Activated T-helper 17 cell treated with anti-CD3 and anti-CD28 coated beads, Interleukin-2, amount 50 U/mL, for 72 hours (primary cell): ENCODE measurements around the gene SMAD7. TPM values are rescaled to one million over a fixed set of nuclear protein-coding genes. Genes with fewer than 3 reads are reported as not detected.
A peak's percentile ranks its signal among the peaks of the same experiment; 100 is the strongest.

ENCODE experiments used
- ATAC-seq: fragments of 150-1000 bp; cut with Tn5 transposase; replicated peaks from 2 replicates; pipeline ENCODE4 v1.10.0; 2021; ENCODE audit warnings: mild to moderate bottlenecking, moderate library complexity
- H3K27ac Mint-ChIP-seq: one replicate; pipeline ENCODE4 v1.8.0; 2022; ENCODE audit warnings: mixed read lengths
- H3K27me3 Mint-ChIP-seq: one replicate; pipeline ENCODE4 v1.8.0; 2022; ENCODE audit warnings: mixed read lengths
- H3K36me3 Mint-ChIP-seq: one replicate; pipeline ENCODE4 v1.8.0; 2022; ENCODE audit warnings: low read depth, mild to moderate bottlenecking, mixed read lengths
- H3K4me1 Mint-ChIP-seq: one replicate; pipeline ENCODE4 v1.8.0; 2022; ENCODE audit warnings: mixed read lengths
- H3K4me3 Mint-ChIP-seq: one replicate; pipeline ENCODE4 v1.8.0; 2022; ENCODE audit warnings: mild to moderate bottlenecking, mixed read lengths
- H3K9me3 Mint-ChIP-seq: one replicate; pipeline ENCODE4 v1.8.0; 2022; ENCODE audit warnings: mixed read lengths
- total RNA-seq, 2 donors: library from RNA; stranded (reverse); gene quantifications; one replicate each; pipeline ENCODE4 v1.2.3, GENCODE V29; 2022

Gene SMAD7
- total RNA-seq, 2 donors from 2014 or later = 23.4 to 40.7 TPM

DNA sequence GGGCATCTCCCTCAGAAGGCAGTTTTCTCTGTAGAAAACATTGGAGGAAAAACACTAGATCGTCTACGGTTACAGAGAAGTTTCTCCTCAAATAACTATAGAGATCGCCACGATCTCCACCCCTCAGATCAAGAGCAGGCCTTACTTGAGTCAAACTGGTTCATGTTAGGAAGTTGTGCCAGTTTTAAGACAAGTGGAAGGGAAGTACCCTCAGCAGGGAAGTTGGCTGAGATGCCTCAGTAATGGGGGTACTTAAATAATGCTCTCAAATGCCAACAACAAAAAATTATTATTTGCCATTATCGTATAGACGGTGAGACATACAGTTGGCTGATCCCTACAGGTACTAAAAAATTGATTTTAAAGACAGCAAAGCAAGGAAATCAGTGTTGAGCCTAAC is 8.2 kb upstream of the SMAD7 start:
- no peak for ATAC-seq
- no peak overlapping the region for H3K4me3 Mint-ChIP-seq
- H3K36me3 Mint-ChIP-seq = no peaks in the 10 kb centered on the region
- H3K4me1 Mint-ChIP-seq = peaks cover 13% of the 10 kb centered on the region
- no peaks in the 10 kb centered on the region for H3K9me3 Mint-ChIP-seq
- no peaks in the 10 kb centered on the region for H3K27me3 Mint-ChIP-seq
- peak overlapping the region; percentile 38 for H3K27ac Mint-ChIP-seq

DNA sequence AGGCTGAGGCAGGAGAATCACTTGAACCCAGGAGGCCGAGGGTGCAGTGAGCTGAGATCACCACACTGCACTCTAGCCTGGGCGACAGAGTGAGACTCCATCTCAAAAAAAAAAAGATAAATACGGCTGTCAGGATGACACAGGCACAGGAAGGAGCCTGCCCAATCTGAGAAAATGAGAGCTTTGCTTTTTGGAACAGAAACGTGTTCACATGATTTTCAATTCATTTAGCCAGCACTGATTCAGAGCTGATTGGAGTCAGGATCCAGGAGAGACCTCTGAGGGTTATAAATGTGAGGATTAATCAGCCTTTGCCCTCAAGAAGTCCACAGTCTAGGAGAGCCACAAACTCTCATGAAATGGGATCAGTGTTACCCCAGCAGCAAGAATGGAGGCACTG is 6.9 kb upstream of the SMAD7 start:
- no peaks in the 10 kb centered on the region for H3K9me3 Mint-ChIP-seq
- no peak for ATAC-seq
- H3K27me3 Mint-ChIP-seq = no peaks in the 10 kb centered on the region
- H3K4me1 Mint-ChIP-seq = peaks cover 13% of the 10 kb centered on the region
- H3K4me3 Mint-ChIP-seq = no peak overlapping the region
- no peak overlapping the region for H3K27ac Mint-ChIP-seq
- no peaks in the 10 kb centered on the region for H3K36me3 Mint-ChIP-seq

DNA sequence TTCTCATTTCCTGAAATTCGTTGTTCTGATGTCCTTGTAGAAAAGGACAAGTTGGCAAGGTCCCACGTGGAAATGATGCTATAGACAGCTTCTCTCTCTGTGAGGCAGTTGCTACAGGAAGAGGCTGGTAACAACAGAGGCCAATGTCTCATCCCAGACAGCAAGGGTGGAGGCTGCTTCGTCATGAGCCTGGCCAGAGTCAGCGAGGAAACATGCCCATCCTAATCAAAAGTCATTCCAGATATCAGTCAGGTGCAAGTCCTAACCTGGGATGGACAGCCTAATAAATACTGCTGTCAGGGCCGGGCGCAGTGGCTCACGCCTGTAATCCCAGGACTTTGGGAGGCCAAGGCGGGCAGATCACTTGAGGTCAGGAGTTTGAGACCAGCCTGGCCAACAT is 6.4 kb upstream of the SMAD7 start:
- ATAC-seq = no peak
- no peak overlapping the region for H3K27ac Mint-ChIP-seq
- H3K9me3 Mint-ChIP-seq = no peaks in the 10 kb centered on the region
- no peaks in the 10 kb centered on the region for H3K27me3 Mint-ChIP-seq
- H3K4me3 Mint-ChIP-seq = no peak overlapping the region
- no peaks in the 10 kb centered on the region for H3K36me3 Mint-ChIP-seq
- H3K4me1 Mint-ChIP-seq = peaks cover 13% of the 10 kb centered on the region

DNA sequence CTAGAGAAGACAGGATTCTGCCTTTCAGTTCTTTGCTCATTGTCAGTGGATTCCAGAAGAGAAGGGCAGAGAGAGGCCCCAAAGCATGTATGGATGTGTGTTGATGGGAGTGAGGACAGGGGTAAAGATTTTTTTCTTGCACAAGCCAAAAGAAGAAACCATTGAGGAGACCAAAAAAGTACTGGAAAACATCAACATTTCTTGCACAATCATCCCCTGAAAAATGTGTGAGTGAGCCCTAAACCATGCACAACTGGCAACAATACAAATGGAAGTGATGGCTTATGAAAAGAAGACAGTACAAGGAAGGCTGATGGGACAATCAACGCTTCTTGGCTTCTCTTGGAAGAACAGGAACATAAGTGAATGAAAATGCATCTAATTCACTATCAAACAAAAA is 5.6 kb upstream of the SMAD7 start:
- Mint-ChIP-seq H3K9me3 (no peaks in the 10 kb centered on the region), H3K4me1 (peaks cover 13% of the 10 kb centered on the region), H3K36me3 (no peaks in the 10 kb centered on the region), H3K27me3 (no peaks in the 10 kb centered on the region), H3K27ac (peak overlapping the region; percentile 35), H3K4me3 (no peak overlapping the region)
- no peak for ATAC-seq

DNA sequence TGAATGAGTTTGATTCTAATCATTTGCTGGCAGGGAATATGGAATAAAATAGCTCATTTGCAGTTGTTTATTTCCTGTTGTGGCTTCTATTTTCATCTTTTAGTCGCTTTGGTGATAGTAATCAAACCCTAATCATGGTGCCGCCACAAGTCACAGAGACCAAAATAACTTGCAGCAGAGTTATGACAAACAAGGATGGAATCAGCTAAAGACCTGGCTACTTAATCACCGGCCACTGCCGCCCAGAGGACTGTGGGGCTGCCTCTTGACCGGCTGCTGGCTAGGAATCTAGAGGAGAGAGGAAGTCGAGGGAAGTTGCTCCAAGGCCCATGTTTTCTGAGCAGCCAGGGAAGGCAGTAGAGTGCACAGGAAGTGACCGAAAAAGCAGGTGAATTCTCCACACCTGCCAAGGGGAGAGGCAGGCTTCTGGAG is 5.1 kb upstream of the SMAD7 start:
- ATAC-seq = no peak
- H3K27ac Mint-ChIP-seq = peak overlapping the region; percentile 35
- H3K4me1 Mint-ChIP-seq = peaks cover 13% of the 10 kb centered on the region
- no peaks in the 10 kb centered on the region for H3K9me3 Mint-ChIP-seq
- no peaks in the 10 kb centered on the region for H3K27me3 Mint-ChIP-seq
- peaks cover 3% of the 10 kb centered on the region for H3K36me3 Mint-ChIP-seq
- H3K4me3 Mint-ChIP-seq = peak overlapping the region; percentile 29

DNA sequence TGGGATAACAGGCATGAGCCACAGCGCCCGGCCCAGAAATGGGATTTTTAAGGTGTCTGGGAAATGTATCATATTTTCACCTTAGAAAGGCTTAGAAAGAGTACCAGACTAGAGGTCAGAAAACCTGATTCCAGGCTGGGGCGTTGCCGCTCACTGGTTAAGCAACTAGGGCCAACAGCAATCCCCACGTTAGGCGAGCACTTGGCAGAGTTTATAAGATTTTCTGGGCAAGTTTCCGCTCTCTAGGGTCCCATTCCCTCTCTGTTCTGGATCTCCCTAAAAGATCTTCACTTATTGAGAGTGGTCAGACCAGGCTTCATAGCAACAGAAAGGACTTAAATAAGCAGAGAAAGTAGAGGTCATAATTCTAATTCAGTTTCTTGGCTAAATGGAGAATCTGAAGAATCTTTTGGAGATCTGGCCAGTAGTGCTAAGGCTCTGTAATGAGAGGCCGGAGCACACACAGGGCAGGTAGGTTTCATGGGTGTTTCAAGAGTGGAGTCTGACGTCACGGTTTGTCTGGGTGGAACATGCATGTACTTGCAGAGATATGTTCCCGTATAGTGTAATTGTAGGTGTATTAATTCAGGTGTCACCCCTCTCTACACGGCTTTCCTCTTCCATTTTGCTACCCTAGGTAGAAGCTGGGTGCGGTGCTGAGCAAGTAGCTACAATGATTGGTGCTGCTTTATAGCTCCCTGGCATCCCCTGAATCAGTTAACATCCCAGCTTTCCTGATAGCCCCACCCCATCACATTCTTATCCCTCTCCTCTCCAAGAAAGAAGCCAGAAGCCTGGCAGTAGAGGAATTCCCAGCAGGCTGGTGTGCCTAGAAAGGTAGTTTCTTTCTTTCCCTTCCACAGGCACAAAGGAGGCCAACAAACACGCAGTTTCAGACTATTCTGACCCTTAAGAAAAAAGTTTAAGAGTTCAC is 4.4 kb upstream of the SMAD7 start:
- peak overlapping the region; percentile 35 for H3K27ac Mint-ChIP-seq
- H3K9me3 Mint-ChIP-seq = no peaks in the 10 kb centered on the region
- peaks cover 6% of the 10 kb centered on the region for H3K36me3 Mint-ChIP-seq
- peak overlapping the region; percentile 29 for H3K4me3 Mint-ChIP-seq
- H3K4me1 Mint-ChIP-seq = peaks cover 13% of the 10 kb centered on the region
- ATAC-seq = no peak
- H3K27me3 Mint-ChIP-seq = no peaks in the 10 kb centered on the region

DNA sequence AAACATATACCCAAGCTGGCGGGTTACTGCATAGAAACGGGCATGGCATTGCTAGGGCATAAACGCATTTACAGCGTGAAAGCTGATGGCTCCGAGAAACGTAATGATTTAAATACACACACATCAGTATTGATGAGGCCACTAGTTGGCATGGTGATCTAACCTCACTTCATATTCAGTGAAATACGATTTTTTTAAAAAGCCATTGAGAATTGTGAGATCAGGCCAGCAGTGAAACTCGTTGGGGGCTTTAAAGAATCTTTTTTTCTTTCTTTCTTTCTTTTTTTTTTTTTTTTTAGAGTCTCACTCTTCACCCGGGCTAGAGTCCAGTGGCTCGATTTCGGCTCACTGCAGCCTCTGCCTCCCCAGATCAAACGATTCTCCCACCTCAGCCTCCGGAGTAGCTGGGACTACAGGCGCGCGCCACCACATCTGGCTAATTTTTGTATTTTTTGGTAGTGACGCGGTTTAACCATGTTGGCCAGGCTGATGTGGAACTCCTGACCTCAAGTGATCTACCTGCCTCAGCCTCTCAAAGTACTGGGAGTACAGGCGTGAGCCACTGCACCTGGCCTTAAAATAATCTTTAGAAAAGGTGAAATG is 2.4 kb upstream of the SMAD7 start:
- no peaks in the 10 kb centered on the region for H3K9me3 Mint-ChIP-seq
- H3K27ac Mint-ChIP-seq = no peak overlapping the region
- peak overlapping the region; percentile 88 for H3K4me3 Mint-ChIP-seq
- ATAC-seq = peak; percentile 11
- peaks cover 13% of the 10 kb centered on the region for H3K4me1 Mint-ChIP-seq
- no peaks in the 10 kb centered on the region for H3K27me3 Mint-ChIP-seq
- H3K36me3 Mint-ChIP-seq = peaks cover 24% of the 10 kb centered on the region

DNA sequence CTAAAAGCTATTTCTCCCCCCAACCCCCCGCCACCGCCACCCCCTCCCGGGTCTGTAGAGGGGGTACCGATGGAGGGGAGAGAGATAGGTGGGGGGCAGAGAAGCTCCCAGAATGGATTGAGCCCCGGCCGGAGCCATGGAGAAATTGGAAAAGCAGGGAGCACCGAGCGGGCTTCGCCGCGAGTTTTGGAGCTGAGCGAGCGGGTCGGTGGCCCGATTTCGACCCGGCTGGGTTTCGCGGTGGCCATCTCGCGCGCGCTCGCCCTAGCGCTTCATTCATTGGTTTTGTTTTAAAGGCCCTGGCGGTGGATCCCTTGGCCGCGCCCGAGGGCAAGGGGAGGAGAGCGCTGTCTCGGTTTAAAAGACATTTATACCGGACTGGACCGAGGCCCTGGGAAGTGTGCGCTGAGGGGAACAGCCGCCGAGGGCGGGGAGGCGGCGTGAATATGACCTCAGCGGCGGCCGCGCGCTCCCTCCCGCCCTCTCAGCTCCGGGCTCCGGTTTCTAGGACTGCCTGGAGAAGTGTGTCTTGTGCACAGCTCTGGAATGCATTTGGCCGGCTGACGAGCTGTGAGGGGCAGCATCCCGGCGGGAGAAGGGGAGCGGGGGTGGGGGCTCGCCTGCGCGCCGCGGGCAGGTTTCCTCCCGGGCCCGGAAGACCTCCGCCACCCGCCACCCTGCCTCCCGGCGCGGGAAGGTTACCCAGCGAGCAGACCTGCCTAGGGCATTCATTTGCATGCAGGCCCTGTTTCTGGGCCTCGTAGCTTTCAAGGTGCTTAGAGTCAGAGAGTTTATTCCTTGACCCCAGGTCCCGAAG is 1.7 kb upstream of the SMAD7 start:
- Mint-ChIP-seq H3K36me3 (peaks cover 31% of the 10 kb centered on the region), H3K4me3 (peak overlapping the region; percentile 88), H3K9me3 (no peaks in the 10 kb centered on the region), H3K27ac (peak overlapping the region; percentile 85), H3K27me3 (no peaks in the 10 kb centered on the region), H3K4me1 (peaks cover 20% of the 10 kb centered on the region)
- peak; percentile 49 for ATAC-seq

DNA sequence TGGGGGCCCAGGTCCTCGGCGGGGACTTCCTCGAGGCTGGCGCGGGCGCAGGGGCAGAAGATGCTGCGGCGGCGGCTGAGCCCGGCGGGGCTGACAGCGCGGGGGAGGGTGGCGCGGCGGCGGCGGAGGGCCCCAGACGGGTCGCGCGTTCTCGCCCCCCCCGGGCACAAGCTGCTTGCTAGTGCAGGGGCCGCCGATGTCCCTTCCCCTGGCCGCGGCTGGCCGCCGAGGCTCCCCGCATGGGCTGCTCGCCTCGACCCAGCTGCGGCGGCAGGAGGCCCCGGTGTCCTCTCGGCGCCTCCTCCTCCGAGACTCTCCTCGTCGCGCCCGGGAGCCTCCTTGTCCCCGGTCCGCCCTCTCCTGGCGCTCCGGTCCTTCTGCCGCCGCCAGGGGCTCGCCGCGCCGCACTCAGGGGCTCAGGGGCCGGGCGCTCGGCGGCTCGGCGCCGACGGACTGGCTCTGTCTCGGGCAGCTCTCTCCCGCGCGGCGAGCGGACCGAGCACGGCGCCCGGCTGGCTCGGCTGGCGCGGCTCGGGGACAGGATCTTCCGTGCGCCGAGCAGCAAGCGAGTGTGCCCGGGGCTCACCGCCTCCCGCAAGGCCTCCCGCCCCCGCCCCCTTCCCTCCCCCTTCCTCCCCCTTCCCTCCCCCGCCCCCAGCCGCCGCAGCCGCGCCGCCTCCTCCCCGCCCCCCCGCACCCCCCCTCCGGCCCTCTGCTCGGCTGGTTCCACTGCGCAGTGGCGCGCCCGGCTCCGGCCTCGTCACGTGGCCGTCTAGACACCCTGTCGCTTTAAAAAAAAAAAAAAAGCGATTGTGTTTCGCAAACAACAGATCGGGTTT is 902 bp upstream of the SMAD7 start:
- ATAC-seq = peak; percentile 62
- H3K27me3 Mint-ChIP-seq = no peaks in the 10 kb centered on the region
- peak overlapping the region; percentile 85 for H3K27ac Mint-ChIP-seq
- H3K9me3 Mint-ChIP-seq = no peaks in the 10 kb centered on the region
- peak overlapping the region; percentile 99 for H3K4me3 Mint-ChIP-seq
- peaks cover 39% of the 10 kb centered on the region for H3K36me3 Mint-ChIP-seq
- H3K4me1 Mint-ChIP-seq = peaks cover 23% of the 10 kb centered on the region

DNA sequence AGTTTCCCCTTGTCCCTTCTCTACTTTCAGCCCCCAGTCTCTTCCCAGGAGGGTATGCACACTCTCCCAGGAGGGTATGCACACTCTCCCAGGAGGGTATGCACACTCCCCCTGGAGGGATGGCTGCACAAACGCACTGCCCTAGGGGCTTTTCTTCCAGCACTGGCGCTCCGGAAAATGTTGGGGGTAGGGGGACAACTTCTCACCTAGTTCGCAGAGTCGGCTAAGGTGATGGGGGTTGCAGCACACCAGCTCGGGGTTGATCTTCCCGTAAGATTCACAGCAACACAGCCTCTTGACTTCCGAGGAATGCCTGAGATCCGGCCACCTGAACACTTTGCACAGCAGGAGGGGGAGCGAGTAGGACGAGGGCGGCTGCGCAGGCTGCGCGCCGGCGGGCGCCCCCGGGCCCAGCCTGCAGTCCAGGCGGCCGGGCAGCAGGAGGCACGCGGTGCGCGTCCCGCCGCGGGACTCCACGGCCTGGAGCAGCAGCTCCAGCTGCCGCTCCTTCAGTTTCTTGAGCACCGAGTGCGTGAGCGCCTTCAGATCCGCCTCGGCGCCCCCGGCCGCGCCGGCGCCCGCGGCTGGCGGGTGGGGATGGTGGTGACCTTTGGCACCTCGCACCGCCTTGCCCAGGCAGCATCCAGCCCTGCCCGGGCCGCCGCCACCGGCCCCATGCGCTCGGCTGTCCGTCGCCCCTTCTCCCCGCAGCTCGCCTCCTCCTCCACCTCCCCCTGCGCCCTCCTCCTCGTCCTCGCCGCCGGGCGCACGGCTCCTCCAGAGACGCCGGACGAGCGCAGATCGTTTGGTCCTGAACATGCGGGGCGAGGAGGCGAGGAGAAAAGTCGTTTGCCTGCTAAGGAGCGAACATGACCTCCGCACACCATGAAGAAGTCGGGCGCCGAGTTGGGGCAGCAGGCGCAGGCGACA is 894 bp downstream of the SMAD7 start:
- peak overlapping the region; percentile 99 for H3K4me3 Mint-ChIP-seq
- no peaks in the 10 kb centered on the region for H3K9me3 Mint-ChIP-seq
- peak; percentile 13 for ATAC-seq
- H3K4me1 Mint-ChIP-seq = peaks cover 24% of the 10 kb centered on the region
- no peaks in the 10 kb centered on the region for H3K27me3 Mint-ChIP-seq
- H3K36me3 Mint-ChIP-seq = peaks cover 57% of the 10 kb centered on the region
- H3K27ac Mint-ChIP-seq = peak overlapping the region; percentile 92

DNA sequence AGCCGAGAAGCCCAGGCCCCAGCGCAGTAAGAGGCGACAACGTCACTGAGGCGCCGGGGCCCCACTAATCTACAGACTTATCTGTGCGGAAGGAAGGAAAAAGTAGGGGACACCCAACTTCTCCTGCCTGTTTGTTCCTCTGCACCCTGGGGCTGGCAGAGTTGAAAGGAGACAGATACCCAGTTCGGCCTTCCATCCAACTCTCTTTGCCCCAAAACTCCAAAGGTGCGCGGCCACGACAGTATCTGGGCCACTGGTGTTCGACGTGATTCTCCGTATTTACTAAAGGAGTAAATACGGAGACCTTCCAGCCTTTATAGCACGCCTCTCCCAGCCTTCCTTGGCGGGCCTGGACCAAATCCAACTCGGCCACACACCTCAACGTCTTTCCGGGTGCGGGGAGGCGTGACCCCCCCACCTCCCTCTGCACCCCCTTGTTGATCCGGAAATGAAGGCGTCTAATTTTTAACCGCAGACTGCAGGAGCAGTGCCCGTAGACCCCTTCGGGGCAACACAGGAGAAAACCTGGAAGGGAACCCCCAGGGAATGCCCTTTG is 1.6 kb downstream of the SMAD7 start:
- H3K27ac Mint-ChIP-seq = peak overlapping the region; percentile 92
- ATAC-seq = peak; percentile 5
- no peaks in the 10 kb centered on the region for H3K27me3 Mint-ChIP-seq
- H3K4me1 Mint-ChIP-seq = peaks cover 30% of the 10 kb centered on the region
- peaks cover 65% of the 10 kb centered on the region for H3K36me3 Mint-ChIP-seq
- H3K4me3 Mint-ChIP-seq = peak overlapping the region; percentile 99
- H3K9me3 Mint-ChIP-seq = no peaks in the 10 kb centered on the region

DNA sequence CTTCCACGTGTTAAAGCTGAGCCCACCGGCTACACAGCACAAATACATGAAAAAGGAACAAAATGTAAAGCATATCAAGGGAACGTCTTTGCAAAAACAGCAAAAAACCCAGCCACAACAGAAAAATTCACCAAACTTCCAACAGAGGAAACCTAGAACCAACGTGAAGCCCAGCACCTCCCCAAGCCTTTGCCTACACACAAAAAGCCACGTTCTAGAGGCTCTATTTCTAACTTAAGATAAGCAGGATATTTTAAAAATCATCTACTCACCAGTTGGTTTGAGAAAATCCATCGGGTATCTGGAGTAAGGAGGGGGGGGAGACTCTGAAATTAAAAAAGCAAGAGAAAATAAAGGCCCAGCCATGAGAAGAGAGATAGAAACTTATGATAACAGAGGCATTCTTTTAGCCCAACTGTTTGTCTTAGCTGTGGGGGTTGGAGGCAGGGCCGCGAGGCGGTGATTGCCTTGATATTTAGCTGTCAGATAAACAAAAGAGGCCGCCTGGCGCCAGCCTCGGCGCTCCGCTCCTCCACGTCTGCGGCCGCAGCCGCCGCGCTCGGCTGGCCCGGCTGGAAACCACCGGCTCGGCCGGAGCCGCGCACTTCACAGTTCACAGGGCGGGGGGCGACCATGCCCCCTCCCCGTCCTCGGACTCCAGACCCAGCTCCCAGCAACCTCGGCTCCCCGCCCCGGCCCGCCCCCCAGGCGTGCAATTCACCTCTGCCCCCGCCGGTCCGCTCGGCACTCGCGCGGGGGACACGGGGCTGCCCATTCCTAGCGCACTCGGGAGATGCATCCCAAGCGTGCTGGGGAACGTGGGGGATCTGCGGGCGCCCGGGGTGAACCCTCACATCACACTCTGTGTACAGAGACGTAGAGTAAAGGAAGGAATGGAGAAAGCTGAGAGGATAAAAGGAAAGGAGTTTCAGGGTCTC is 2.4 kb downstream of the SMAD7 start:
- Mint-ChIP-seq H3K27ac (peak overlapping the region; percentile 96), H3K36me3 (peaks cover 72% of the 10 kb centered on the region), H3K4me1 (peaks cover 37% of the 10 kb centered on the region), H3K9me3 (no peaks in the 10 kb centered on the region), H3K4me3 (peak overlapping the region; percentile 99), H3K27me3 (no peaks in the 10 kb centered on the region)
- peak; percentile 6 for ATAC-seq
